ENCODE measurements around the gene TST. TPM values are rescaled to one million over a fixed set of nuclear protein-coding genes. Genes with fewer than 3 reads are reported as not detected.

TST gene
- total and polyA plus RNA-seq, 9 of the 15 experiments (the other 6 are each of a cell fraction or from before 2014, with no cell fraction given) = 1.4 to 26.9 (median 12.4) TPM

- TF ChIP-seq CXXC5 (CRISPR knock-in tag; IDR thresholded peaks at IDR 0.05) (peak; percentile 30; the same call in 1 of the 2 replicates), PATZ1 (CRISPR knock-in tag; IDR thresholded peaks at IDR 0.05; ENCODE audit: borderline replicate concordance) (no peak), CBFA2T2 (conservative IDR thresholded peaks at IDR 0.05) (peak; percentile 89), ZNF695 (CRISPR knock-in tag; IDR thresholded peaks at IDR 0.05) (no peak), SMARCE1 (IDR thresholded peaks at IDR 0.05) (peak; percentile 72), HNRNPLL (IDR thresholded peaks at IDR 0.05; ENCODE audit: low read depth, low read length, poor library complexity, severe bottlenecking) (no peak), ZBTB17 (CRISPR knock-in tag; IDR thresholded peaks at IDR 0.05) (no peak), ZNF57 (CRISPR knock-in tag; IDR thresholded peaks at IDR 0.05) (no peak), PPARD (CRISPR knock-in tag; IDR thresholded peaks at IDR 0.05) (no peak), SMARCA5 (IDR thresholded peaks at IDR 0.05) (no peak), ZBTB7A (IDR thresholded peaks at IDR 0.05; ENCODE audit: borderline replicate concordance, control insufficient read depth, low read depth, low read length) (peak; percentile 80), RBM17 (IDR thresholded peaks at IDR 0.05; ENCODE audit: borderline replicate concordance, low read depth, low read length) (no peak)
- TF ChIP-seq, protein P1, sequence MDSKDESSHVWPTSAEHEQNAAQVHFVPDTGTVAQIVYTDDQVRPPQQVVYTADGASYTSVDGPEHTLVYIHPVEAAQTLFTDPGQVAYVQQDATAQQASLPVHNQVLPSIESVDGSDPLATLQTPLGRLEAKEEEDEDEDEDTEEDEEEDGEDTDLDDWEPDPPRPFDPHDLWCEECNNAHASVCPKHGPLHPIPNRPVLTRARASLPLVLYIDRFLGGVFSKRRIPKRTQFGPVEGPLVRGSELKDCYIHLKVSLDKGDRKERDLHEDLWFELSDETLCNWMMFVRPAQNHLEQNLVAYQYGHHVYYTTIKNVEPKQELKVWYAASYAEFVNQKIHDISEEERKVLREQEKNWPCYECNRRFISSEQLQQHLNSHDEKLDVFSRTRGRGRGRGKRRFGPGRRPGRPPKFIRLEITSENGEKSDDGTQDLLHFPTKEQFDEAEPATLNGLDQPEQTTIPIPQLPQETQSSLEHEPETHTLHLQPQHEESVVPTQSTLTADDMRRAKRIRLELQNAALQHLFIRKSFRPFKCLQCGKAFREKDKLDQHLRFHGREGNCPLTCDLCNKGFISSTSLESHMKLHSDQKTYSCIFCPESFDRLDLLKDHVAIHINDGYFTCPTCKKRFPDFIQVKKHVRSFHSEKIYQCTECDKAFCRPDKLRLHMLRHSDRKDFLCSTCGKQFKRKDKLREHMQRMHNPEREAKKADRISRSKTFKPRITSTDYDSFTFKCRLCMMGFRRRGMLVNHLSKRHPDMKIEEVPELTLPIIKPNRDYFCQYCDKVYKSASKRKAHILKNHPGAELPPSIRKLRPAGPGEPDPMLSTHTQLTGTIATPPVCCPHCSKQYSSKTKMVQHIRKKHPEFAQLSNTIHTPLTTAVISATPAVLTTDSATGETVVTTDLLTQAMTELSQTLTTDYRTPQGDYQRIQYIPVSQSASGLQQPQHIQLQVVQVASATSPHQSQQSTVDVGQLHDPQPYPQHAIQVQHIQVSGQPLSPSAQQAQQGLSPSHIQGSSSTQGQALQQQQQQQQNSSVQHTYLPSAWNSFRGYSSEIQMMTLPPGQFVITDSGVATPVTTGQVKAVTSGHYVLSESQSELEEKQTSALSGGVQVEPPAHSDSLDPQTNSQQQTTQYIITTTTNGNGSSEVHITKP (IDR thresholded peaks at IDR 0.05; ENCODE audit: partially characterized antibody) = peak; percentile 77
- TF ChIP-seq, protein P2, sequence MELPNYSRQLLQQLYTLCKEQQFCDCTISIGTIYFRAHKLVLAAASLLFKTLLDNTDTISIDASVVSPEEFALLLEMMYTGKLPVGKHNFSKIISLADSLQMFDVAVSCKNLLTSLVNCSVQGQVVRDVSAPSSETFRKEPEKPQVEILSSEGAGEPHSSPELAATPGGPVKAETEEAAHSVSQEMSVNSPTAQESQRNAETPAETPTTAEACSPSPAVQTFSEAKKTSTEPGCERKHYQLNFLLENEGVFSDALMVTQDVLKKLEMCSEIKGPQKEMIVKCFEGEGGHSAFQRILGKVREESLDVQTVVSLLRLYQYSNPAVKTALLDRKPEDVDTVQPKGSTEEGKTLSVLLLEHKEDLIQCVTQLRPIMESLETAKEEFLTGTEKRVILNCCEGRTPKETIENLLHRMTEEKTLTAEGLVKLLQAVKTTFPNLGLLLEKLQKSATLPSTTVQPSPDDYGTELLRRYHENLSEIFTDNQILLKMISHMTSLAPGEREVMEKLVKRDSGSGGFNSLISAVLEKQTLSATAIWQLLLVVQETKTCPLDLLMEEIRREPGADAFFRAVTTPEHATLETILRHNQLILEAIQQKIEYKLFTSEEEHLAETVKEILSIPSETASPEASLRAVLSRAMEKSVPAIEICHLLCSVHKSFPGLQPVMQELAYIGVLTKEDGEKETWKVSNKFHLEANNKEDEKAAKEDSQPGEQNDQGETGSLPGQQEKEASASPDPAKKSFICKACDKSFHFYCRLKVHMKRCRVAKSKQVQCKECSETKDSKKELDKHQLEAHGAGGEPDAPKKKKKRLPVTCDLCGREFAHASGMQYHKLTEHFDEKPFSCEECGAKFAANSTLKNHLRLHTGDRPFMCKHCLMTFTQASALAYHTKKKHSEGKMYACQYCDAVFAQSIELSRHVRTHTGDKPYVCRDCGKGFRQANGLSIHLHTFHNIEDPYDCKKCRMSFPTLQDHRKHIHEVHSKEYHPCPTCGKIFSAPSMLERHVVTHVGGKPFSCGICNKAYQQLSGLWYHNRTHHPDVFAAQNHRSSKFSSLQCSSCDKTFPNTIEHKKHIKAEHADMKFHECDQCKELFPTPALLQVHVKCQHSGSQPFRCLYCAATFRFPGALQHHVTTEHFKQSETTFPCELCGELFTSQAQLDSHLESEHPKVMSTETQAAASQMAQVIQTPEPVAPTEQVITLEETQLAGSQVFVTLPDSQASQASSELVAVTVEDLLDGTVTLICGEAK (IDR thresholded peaks at IDR 0.05) = no peak
- TF ChIP-seq, protein P2 (CRISPR knock-in tag; IDR thresholded peaks at IDR 0.05) = no peak
These were observed 37.1 kb downstream of the TST start (continued) for GRCh38 chr22:36982136-36982535.

Data from K562 (cell line).